HG03039 (cell line): ENCODE measurements around the gene SRGAP3.
"Not testable (repeated sequence)": the region's sequence is repeated elsewhere in the genome, so short reads cannot be mapped to it uniquely, and the experiment has no call there.

Experiments used
- ATAC-seq: cut with Tn5 transposase; IDR thresholded peaks from one replicate; pipeline ENCODE4 v1.9.1; 2021; ENCODE audit warnings: mild to moderate bottlenecking, moderate library complexity; ENCODE audit not compliant: unreplicated experiment

Gene SRGAP3

DNA sequence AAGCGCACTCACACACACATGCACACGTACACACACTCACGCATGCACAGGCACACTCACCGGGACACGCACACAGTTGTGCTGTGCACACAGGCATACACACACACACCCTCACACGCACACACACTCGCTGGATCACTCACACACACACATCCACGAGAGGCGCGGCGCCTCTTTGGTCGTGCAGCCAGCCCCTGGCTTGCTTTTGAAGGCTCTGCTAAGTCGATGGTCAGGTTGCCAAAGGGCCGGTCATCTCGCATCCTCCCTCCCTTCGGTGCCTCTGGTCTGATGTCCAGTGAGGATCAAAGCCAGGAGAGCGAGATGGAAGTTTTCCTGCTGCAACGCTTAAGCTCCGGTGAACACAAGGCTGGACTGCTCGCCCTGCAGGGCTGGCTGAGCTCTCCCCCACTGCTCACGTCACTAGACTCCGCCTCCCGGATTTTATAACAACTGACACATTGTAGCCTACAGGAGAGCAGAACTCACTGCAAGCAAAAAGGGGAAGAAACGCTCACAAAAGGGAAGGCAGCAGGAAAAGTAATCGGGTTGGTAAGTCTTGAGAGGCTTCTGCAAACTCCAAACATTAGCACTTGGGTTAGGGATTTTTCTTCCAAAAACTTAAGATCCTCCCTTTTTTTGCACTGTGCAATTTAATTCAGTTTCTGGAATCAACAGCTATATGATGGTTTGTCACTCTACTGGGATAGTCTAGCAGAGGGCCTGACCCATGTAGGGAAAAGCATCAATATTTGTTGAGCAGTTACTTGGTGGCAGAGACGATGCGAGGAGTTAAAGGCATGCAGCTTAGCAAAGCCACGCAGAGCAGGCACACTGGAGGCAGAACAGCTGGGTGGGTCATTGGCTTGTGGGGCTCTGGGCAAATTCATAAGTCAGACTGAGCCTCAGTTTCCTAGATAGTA lies at the start of gene SRGAP3:
Gene SRGAP3 (minus strand): TSS at position 374 of the 920 bp plus-strand sequence. CDS start 695 bp downstream, outside the sequence.
- ATAC-seq, result peak; percentile 99

DNA sequence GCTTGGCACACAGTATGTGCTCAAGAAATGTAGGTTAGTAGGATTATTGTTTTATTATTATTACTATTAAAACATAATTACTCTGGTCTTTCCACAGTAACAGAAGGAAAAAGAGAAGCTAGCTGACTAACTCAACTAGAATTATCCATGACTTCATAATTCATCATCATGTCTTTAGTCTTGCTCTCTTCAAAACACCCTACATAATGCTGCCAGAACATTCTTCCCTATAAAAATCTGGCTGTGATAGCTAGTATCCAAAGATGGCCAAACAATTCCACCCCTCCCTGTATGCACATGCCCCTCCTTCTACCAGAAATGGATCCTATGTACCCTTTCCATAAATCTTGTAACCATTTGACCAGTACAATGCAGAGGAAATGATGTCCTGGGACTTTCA lies 48.8 kb upstream of the SRGAP3 start:
- ATAC-seq, result no peak

DNA sequence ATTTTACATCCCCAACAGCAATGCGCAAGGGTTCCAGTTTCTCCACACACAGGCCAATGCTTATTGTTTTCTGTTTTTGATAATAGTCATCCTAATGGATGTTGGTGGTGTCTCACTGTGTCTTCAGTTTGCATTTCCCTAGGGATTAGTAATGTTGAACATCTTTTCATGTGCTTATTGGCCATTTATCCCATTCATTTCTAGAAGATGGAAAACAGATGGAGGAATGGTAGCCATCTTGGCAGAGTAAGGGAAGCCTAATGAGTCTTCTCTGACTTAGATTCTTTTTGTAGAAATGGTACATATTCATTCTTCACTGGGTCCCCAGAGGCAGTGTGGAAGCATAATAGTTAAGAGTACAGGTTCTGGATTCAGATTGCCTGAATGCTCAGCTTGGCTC lies 46.8 kb upstream of the SRGAP3 start:
- ATAC-seq, result no peak

DNA sequence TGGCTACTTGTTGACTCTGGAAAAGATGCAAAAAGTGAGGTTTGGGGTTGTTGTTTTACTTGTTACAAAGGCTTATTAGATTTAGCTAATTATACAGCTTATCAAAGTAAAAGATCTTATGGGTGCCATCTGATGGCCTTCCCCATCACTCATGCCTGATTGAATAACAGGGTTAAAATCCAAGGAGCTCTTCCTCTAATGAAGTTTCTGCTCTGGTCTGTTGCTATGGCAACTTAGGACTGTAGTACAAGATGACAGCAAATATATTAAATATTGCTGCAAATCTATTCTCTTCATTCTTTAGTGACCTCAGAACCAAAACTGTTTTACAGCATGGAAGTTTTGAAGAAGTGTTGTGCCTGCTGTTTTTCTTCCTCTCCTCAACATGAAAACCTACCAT lies 45.6 kb upstream of the SRGAP3 start:
- no peak for ATAC-seq

DNA sequence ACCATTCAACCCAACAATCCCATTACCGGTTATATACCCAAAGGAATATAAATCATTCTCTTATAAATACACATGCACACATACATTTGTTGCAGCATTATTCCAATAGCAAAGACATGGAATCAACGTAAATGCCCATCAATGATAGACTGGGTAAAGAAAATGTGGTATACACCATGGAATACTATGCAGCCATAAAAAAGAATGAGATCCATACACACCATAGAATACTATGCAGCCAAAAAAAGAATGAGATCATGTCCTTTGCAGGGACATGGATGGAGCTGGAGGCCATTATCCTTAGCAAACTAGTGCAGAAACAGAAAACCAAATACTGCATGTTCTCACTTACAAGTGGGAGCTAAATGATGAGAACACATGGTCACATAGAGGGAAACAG lies 44.5 kb upstream of the SRGAP3 start:
- ATAC-seq, result not testable (repeated sequence)

DNA sequence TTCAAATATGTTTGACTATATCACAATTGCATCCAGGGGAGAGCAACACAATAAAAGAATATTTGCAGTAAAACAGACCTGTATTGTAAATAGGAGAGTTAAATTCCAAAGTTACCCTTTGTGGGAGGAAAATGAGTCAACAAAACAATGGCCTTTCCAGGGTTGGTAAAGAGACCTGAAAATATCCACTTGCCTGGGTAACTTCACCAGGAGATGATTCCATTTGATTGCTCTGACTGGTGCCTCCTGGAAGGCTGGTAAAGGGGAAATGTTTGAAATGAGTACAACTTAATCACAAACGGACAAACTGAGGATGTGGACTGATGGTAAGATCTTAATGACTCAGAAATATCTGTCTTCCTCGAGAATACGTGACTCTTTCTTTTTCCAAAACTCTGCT lies 43.6 kb upstream of the SRGAP3 start:
- ATAC-seq, result no peak

DNA sequence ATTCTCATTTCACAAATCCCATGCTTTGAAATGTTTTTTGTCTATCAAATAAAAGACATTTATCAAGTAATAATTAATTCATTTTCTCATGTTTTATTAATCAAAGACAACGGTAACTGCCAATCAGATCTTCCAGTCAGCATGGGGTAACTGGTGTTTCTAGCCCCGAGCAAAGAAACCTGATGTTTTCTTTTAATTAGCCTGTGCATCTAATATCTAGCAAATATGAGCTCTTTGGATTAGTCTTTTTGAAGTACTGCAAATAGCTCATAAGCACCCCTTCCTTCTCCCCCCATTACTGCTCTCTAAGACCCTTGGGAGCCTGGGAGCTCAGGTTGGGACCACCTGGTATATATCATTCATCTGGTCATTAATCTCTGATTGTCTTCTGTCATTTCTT lies 43.1 kb upstream of the SRGAP3 start:
- no peak for ATAC-seq

DNA sequence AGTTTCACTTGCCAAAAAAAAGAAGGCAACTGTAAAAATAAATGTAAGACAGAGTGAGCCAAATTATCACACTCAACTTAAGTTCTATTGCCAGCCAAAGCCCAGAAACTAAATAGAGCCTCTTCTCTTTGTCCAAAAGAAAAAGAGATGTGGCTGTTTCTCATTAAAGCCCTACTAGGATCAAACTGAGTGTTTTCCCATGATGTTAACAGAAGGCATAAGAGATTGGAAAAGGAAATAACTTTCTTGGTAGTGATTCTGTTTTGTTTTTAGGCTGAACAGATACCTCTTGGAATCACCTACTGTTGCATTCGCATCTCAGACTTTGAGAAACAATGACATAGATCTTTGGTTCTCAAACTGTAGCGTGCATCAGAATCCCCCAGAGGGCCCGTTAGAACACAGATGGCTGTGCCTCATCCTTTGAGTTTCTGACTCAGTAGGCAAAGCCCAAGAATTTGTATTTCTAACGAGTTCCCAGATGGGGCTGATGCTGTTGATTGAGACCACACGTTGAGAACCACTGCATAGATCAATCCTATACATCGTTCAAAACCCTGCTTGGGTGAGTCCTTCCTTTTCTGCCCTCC lies 42.5 kb upstream of the SRGAP3 start:
- ATAC-seq, result no peak

DNA sequence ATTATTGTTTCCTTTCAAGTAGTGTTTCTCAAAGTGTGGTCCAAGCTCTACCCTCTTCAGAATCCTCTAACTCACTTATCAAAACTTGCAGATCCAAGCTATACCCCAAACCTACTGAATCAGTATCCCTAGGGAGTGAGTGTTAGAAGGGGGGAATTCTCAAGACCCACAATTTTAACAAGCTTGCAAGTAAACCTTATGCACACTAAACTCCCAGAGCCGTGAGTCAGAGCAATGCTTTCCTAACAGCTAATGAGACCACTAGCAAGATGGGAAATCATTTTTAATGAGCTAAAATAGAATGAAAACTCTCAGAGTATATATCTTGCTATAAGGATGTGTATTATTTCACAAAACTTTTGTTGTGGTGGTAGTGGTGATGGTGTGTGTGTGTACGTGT lies 41.1 kb upstream of the SRGAP3 start:
- ATAC-seq, result no peak

DNA sequence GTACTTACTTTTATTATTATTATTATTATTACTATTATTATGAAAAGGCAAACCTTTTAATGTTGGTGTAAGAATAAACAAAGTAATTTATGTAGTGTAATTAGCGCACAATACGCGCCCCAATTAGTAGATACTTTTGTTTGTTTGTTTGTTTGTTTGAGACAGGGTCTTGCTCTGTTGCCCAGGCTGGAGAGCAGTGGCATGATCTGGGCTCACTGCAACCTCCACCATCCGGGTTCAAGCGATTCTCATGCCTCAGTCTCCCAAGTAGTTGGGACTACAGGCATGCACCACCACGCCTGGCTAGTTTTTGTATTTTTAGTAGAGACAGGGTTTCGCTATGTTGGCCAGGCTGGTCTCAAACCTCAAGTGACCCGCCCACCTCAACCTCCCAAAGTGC lies 32.1 kb upstream of the SRGAP3 start:
- not testable (repeated sequence) for ATAC-seq

DNA sequence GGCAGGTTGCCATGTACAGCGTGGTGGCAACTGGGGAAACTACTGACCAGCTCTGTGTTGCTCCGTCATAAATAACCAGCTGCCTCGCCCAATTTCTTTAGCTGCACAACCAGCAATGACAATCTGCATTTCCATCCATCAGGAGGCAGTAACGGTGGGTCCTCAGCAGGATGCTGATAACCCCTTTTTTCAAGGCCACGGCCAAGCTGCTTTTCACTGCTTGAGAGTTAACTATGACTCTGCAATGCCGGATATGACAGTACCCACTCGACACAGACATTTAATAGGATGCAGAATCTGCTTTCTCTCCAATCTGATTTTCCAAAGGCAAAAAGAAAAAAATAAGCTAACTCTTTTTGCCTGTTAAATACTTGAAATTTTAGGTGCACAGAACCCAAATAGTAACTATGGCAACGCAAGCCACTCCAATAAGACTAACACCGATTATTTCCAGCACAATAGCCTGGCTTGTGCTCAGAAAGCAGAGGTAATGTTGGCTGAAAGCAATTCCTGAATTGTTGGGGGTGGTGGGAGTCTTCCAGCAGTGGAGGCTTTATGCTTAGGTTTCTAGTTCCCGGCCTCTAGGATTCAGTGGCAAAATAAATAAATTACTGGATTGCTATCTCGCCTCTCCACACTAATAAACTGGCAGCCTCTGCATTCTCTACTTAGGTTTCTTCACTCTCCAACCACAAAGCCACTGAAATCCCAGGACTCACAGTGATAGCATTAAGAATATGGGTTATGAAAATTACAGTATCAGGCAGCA lies 31.2 kb upstream of the SRGAP3 start:
- no peak for ATAC-seq

DNA sequence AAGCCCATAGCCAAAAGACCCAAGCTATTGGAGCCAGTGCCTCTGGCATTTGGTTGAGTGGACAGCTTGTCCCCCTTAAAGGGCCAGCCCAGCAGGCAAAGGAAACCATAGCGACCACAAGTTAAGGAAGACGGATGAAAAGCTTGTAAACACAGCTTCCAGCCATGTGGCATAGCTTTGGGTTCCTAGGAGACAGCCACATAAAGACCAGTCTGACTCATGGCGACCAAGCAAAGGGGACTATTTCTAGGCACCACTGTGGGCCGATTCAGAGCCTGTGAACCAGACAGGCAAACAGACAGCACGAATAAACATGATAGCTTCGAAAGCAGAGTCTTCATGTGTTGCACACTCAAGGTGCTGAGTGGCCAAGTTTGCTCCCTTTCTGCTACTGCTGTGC lies 30.5 kb upstream of the SRGAP3 start:
- no peak for ATAC-seq

DNA sequence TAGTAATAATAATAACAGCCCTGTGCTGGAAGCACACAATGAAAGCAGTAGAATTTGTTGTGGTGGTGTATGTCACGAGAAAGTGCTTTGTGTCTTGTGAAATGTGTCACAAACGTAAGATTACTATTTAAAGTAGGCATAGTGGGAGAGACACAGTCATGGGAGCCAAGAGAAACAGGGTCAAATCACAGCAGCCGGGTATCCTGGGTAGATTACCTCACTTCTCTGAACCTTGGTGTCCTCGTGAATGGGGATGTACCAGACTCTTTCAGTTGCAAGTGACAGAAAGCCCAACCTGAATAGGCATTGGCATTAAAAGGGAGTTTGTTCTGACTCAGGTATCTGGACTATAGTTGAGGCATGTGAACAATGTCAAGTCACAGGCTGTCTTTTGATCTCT lies 29.1 kb upstream of the SRGAP3 start:
- ATAC-seq, result no peak

DNA sequence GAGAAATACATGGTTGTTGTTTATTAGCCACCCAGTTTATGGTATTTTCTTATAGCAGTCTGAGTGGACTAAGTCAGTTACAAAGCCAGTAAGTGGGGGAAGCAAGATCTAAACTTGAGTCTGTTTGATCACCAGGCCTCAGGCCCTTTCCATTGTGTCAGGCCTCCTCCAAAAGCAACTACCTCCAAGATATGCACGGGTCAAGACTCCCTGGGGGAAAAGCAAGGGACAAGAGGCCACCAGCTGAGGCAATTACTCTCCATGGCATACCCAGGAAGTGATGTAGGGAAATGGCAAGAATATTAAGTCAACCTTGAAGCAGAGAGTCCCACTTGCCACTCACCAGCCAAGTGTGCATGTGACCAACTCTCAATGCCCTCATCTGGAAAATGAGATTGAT lies 28.6 kb upstream of the SRGAP3 start:
- ATAC-seq, result no peak

DNA sequence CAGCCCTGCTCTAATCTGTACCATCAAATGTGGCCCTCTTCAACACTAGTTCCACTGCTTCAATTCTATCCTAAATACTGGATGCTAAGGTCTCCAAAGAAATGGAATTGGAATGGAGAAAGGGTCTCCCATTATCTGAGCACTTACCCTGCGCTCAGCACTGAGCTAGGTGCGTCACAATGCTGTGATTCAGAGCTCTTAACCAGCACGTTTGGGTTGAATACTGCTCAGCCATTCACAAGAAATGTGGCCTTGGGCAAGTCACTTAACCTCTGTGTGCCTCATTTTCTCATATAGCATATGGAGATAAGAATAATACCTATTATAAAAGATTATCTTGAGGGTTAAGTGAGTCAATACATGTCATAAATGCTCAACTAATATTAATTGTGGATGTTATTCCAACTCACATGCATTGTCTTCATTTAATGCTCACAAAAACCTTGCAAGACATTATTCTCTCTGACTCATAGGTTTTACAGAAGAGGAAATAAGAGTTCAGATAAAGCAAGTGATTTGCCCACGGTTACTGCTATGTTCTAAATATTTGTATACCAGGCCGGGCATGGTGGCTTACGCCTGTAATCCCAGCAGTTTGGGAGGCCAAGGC lies 27.4 kb upstream of the SRGAP3 start:
- ATAC-seq, result no peak

DNA sequence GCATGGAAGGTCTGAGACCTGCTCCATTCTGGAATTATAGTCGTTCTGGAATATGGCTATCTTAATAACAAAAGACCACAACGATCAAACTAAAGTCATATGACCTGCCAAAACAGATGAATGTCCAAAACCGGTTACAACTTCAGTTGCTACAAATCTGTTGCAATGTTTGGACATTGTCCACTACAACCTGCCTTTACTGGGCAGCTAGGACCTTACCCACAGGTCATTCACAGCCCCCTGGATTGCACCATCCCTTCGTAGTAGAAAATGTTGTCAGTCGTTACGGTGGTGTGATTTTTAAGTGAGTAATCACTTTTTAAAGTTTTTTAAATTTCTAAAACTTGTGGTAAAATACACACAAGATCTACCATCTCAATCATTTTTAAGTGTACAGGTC lies 22.5 kb upstream of the SRGAP3 start:
- no peak for ATAC-seq

DNA sequence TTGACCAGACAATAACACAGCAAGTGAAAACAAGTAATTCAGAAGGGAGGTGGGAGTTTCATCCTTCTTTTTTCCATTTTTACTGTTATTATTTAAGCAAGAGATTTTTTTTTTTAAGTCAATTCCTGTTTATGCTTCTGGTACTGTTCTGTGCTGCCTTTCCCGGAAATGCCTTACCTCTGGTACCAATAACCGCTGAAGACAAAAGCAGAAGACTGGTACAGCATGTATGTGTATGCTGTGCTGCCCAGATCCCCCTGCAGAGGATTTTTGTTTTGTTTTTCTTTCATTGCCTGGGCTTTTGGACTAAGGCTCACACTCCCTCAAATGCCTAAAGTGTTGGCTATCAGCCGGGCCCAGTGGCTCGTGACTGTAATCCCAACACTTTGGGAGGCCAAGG lies 21.3 kb upstream of the SRGAP3 start:
- ATAC-seq, result no peak

DNA sequence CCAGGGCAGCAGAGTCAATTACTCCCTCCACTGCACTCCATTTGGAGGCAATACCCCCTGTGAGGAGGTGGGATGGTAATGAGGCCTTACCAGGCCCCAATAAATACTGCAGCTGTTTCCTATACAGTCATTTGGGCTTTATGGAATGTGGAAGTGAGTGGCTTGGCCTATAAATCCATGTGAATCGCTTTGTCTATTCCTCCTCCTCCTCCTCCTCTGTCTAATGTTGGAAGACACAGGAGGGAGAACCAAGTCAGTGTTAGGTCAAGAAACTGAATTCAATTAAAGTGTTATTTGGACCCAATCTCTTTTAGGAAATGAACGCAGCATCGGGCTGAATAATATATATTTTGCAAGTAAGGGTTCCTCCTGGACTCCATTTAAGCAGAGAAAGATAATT lies 17.3 kb upstream of the SRGAP3 start:
- ATAC-seq, result no peak

DNA sequence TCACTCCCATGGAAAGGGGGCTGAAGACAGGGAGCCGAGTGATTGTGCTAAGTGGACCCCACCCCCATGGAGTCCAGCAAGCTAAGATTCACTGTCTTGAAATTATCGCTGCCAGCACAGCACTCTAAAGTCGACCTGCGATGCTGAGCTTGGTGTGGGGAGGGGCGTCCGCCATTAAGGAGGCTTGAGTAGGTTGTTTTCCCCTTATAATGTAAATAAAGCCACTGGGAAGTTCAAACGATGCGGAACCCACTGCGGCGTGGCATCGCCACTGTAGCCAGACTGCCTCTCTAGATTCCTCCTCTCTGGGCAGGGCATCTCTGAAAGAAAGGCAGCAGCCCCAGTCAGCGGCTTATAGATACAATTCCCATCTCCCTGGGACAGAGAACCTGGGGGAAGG lies 10.9 kb upstream of the SRGAP3 start:
- no peak for ATAC-seq

DNA sequence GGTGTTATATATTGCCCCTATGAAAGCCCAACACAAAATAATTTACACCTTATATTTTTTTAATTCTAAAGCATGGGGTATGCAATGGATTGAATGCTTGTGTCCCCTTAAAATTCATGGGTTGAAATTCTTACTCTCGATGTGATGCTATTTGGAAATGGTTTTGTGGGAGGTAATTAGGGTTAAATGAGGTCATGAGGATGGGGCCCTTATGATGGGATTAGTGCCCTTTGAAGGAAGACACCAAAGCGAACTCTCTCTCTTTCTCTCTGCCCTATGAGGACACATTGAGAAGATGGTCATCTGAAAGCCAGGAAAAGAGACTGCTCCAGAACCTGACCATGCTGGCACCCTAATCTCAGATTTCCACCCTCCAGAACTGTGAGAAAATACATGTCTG lies 7.6 kb upstream of the SRGAP3 start:
- ATAC-seq, result no peak

DNA sequence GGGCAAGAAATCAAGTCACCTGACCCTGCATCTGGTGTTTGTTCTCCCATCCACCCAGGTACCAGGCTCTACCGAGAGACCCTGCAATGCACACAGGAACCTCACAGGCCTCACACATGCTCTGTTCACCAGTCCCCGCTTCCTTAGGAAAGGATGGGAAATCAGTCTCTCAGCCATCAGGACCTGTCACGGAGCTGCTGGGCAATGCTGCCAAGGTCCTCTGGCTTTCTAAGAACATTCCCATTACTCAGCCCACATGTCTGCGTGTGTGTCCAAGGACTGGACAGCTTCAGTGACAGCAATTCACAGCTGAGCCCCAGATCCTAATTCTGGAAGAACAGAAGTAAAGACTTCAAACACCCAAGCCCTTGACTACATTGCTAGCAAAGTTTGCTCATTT lies 6.5 kb upstream of the SRGAP3 start:
- ATAC-seq, result no peak
